Lower leg skin (tissue), 4 donors: ENCODE data around the gene APOL4. TPM values are rescaled to one million over a fixed set of nuclear protein-coding genes. Genes with fewer than 3 reads are reported as not detected.
A peak's percentile ranks its signal among the peaks of the same experiment; 100 is the strongest.

Experiments
- DNase-seq, 2 donors: peaks; one replicate each; pipeline ENCODE4 v3.0.0-alpha.2; 2019; ENCODE audit warnings: low spot score in 2 of 2
- H3K4me3 ChIP-seq: fragments of 200-600 bp; sonication (generic); 2 replicates; pipeline ENCODE4 v1.5.1; 2017; ENCODE audit warnings: mild to moderate bottlenecking, low read depth; ENCODE audit not compliant: poor library complexity, severe bottlenecking
- CTCF ChIP-seq, 3 donors: fragments of 450-650 bp; IDR thresholded peaks; one replicate each; pipeline ENCODE4 v1.5.1; 2016; ENCODE audit warnings: antibody characterized with exemption in 3 of 3, mild to moderate bottlenecking in 3 of 3, moderate library complexity in 2 of 3
- POLR2A ChIP-seq, 2 donors: fragments of 450-650 bp; IDR thresholded peaks; one replicate each; pipeline ENCODE4 v1.6.1; 2016 to 2017; ENCODE audit warnings: antibody characterized with exemption in 2 of 2, mild to moderate bottlenecking in 1 of 2, moderate library complexity in 1 of 2
- whole genome bisulfite sequencing, 2 donors: methylation state at CpG; one replicate each; pipeline ENCODE4 v1.1.5; 2018; 5-methylcytosine and 5-hydroxymethylcytosine counted together
- intact Hi-C: fragments of 100-400 bp; cut with DNase I; formaldehyde crosslinking; loops from one replicate; pipeline ENCODE4 v1.15.0; 2023; ENCODE audit warnings: low total_unique reads
- total RNA-seq, 4 donors: library from RNA; depleted of rRNA; stranded (reverse); fragments of >200 nt; gene quantifications; one replicate each; pipeline ENCODE4 v1.1.0, GENCODE V29; 2016

APOL4 gene
- total RNA-seq, 4 donors from 2014 or later = 3.3 to 5.4 (median 4.1) TPM

GRCh38 chr22:36143956-36144355 is 57.7 kb downstream of the APOL4 start:
- TF ChIP-seq CTCF (IDR thresholded peaks at IDR 0.05) (no peak), POLR2A (IDR thresholded peaks at IDR 0.05) (no peak)
- DNase-seq = peak in 1 of 2 donors; percentile 74
- no peak overlapping the region for H3K4me3 ChIP-seq
- WGBS, 2 donors = 78 to 83% methylated on average over 4 of the region's 4 CpGs
- intact Hi-C loops = loop anchor here (10.0 kb wide), 1 partner anchor 141 kb away; no protein-coding TSS in a partner anchor

- no peak for TF ChIP-seq CTCF (IDR thresholded peaks at IDR 0.05)
- TF ChIP-seq POLR2A (IDR thresholded peaks at IDR 0.05) = no peak
- no peak for DNase-seq
- H3K4me3 ChIP-seq = no peak overlapping the region
- 76 to 81% methylated on average over 5 of the region's 5 CpGs for WGBS, 2 donors
- intact Hi-C loops = loop anchor here (10.0 kb wide), 1 partner anchor 142 kb away; no protein-coding TSS in a partner anchor
Measured at GRCh38 chr22:36143066-36143815, 58.4 kb downstream of the APOL4 start.

GRCh38 chr22:36141481-36141880 is 60.1 kb downstream of the APOL4 start:
- DNase-seq = no peak
- no peak for TF ChIP-seq POLR2A (IDR thresholded peaks at IDR 0.05)
- TF ChIP-seq CTCF (IDR thresholded peaks at IDR 0.05) = no peak
- no peak overlapping the region for H3K4me3 ChIP-seq
- 81 to 86% methylated on average over 9 of the region's 9 CpGs for WGBS, 2 donors
- intact Hi-C loops = loop anchor here (10.0 kb wide), 1 partner anchor 143 kb away; no protein-coding TSS in a partner anchor

Other genes starting within 250 kb of the APOL4 start
- gene RBFOX2, start 173.0 kb downstream of the APOL4 start, total RNA-seq = 10 to 100 TPM; 40.9 to 56.5 (median 51.1) TPM
- 10 to 100 TPM; 29.5 to 55.9 (median 39.6) TPM for gene APOL3, start 41.1 kb downstream of the APOL4 start, total RNA-seq
- gene APOL2, start 37.7 kb upstream of the APOL4 start, total RNA-seq = 10 to 100 TPM; 14.2 to 24.8 (median 20.0) TPM
- 1 to 10 TPM in 2 of 4 donors, under 1 TPM in 2; 0.46 to 4.1 (median 2.0) TPM for gene APOL1, start 51.3 kb upstream of the APOL4 start, total RNA-seq
- 100 to 1,000 TPM; 258 to 335 (median 307) TPM for gene MYH9, start 186.2 kb upstream of the APOL4 start, total RNA-seq